ENCODE results near the gene BEST3.
"Not testable (repeated sequence)": the region's sequence is repeated elsewhere in the genome, so short reads cannot be mapped to it uniquely, and the experiment has no call there.

Gene BEST3

GRCh38 chr12:69619050-69619449 lies 80.1 kb downstream of the BEST3 start:
- no peak overlapping the region for H3K4me3 ChIP-seq
- H3K9me3 ChIP-seq (replicated peaks in 1 of 11) = peaks cover 0 to 18% (median 0%) of the 10 kb centered on the region in 11 experiments; a peak in 9 of 22 replicates
- no peak overlapping the region for H3K4me2 ChIP-seq
- no peak overlapping the region for H3K27ac ChIP-seq
- no peaks in the 10 kb centered on the region for H4K20me1 ChIP-seq
- H3K9ac ChIP-seq = no peak overlapping the region
- TF ChIP-seq Cebpa-rat (IDR thresholded peaks at IDR 0.05) = no peak
- H3K27me3 ChIP-seq = no peaks in the 10 kb centered on the region
- no peaks in the 10 kb centered on the region for H3K36me3 ChIP-seq
- H3K4me1 ChIP-seq = peaks cover 0 to 8% (median 7%) of the 10 kb centered on the region in 10 experiments; a peak in 7 of 20 replicates

DNA sequence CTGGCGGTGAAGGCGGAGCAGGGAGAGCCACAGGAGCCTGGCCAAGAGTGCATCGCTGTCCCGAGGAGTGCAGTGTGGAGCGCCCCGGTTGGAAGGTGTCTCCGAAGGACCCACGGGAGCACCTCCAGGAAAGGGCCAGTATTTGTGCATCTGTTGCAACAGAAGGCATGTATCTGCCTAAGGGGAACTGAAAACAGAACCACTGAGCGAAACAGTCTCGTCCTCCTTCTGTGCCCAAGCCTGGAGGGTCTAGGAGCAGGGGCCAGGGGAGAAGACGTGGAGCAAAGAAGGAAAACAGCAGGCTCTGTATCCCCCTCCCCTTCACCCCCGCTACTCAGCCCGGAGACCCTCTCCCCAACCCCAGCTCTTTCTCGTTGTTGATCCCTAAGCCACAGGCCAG lies 83.1 kb downstream of the BEST3 start:
- Histone ChIP-seq H3K4me3 (no peak overlapping the region), H3K9ac (no peak overlapping the region), H3K4me1 (peaks cover 0 to 8% (median 7%) of the 10 kb centered on the region in 10 experiments; a peak in 7 of 20 replicates), H3K4me2 (peak overlapping the region in 8 of 11 experiments; percentile 19 to 48 (median 26); a peak in 13 of 22 replicates), H4K20me1 (no peaks in the 10 kb centered on the region), H3K36me3 (no peaks in the 10 kb centered on the region), H3K27me3 (no peaks in the 10 kb centered on the region), H3K27ac (peak overlapping the region in 3 of 11 experiments; percentile 12 to 19 (median 18); a peak in 4 of 22 replicates), H3K9me3 (replicated peaks in 1 of 11) (peaks cover 0 to 18% (median 0%) of the 10 kb centered on the region in 11 experiments; a peak in 9 of 22 replicates)
- TF ChIP-seq Cebpa-rat (IDR thresholded peaks at IDR 0.05) = no peak

GRCh38 chr12:69613351-69613750 lies 85.8 kb downstream of the BEST3 start:
- H3K4me1 ChIP-seq = peaks cover 0 to 17% (median 14%) of the 10 kb centered on the region in 10 experiments; a peak in 16 of 20 replicates
- no peaks in the 10 kb centered on the region for H3K36me3 ChIP-seq
- no peak overlapping the region for H3K4me2 ChIP-seq
- H3K4me3 ChIP-seq = no peak overlapping the region
- H3K27ac ChIP-seq = no peak overlapping the region
- no peaks in the 10 kb centered on the region for H3K27me3 ChIP-seq
- no peaks in the 10 kb centered on the region for H4K20me1 ChIP-seq
- no peak for TF ChIP-seq Cebpa-rat (IDR thresholded peaks at IDR 0.05)
- H3K9ac ChIP-seq = no peak overlapping the region
- peaks cover 0 to 18% (median 0%) of the 10 kb centered on the region in 11 experiments; a peak in 9 of 22 replicates for H3K9me3 ChIP-seq (replicated peaks in 1 of 11)

DNA sequence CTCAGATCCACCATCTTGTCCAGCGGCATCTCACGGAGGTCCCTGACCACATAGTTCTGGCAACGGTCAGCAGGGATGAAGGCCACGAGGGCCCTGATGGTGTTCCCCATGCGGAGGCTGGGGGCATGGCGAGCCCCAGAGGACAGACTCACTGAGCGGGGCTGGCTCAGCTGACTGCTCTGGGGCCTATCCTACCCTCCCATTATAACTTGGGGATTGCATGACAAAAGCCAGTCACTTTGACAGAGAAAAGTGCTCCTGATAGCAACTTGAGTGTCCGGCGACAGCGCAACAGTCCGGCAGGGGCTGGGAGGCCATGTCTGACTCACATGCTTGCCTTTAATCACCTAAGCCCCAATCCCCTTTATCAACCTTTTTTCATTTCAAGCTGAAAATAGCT lies 88.4 kb downstream of the BEST3 start, which contains the start of gene LRRC10:
Gene LRRC10 (minus strand): TSS at position 179 of the 400 bp plus-strand sequence. CDS start 69 bp downstream, at position 110.
- no peak within 1 kb of the TSS for H3K4me2 ChIP-seq
- no peak for TF ChIP-seq Cebpa-rat (IDR thresholded peaks at IDR 0.05)

DNA sequence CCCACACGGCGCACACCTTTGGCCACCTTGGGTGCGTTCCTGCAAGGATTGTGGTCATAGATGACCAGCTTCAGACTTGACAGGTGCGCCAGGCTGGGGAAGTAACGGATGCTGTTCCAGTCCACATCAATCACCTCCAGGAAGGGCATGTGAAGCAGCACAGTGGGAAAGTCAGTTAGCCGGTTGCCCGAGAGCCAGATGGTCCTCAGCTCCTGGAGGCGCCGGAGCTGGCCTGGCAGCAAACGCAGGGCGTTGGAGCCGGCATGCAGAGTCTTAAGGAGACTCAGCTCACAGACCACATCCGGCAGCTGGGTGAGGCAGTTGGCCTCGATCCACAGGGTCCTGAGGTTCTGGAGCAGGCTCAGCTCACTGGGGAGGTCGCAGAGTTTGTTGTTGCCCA lies 89.0 kb downstream of the BEST3 start:
- no peak overlapping the region for H3K9ac ChIP-seq
- H4K20me1 ChIP-seq = 0 out of 22 replicates have a peak, but pooled peaks cover 0 to under 1% (median 0%) of the 10 kb centered on the region in 11 experiments
- no peak overlapping the region for H3K4me2 ChIP-seq
- no peaks in the 10 kb centered on the region for H3K27me3 ChIP-seq
- no peak for TF ChIP-seq Cebpa-rat (IDR thresholded peaks at IDR 0.05)
- peaks cover 0 to 7% (median 0%) of the 10 kb centered on the region in 11 experiments; a peak in 9 of 22 replicates for H3K9me3 ChIP-seq (replicated peaks in 1 of 11)
- H3K4me3 ChIP-seq = no peak overlapping the region
- peaks cover 0 to 19% (median 15%) of the 10 kb centered on the region in 10 experiments; a peak in 16 of 20 replicates for H3K4me1 ChIP-seq
- no peaks in the 10 kb centered on the region for H3K36me3 ChIP-seq
- H3K27ac ChIP-seq = no peak overlapping the region

More for the DNA sequence above, 88.4 kb downstream of the BEST3 start, which contains the start of gene LRRC10:
- H3K27ac ChIP-seq = no peak within 1 kb of the TSS
- no peaks in the 10 kb centered on the region for H3K36me3 ChIP-seq
- no peaks in the 10 kb centered on the region for H4K20me1 ChIP-seq
- H3K9ac ChIP-seq = no peak within 1 kb of the TSS
- peaks cover under 1 to 19% (median 16%) of the 10 kb centered on the region in 10 experiments; a peak in 16 of 20 replicates for H3K4me1 ChIP-seq
- H3K9me3 ChIP-seq (replicated peaks in 1 of 11) = peaks cover 0 to 13% (median 0%) of the 10 kb centered on the region in 11 experiments; a peak in 9 of 22 replicates
- no peaks in the 10 kb centered on the region for H3K27me3 ChIP-seq
- no peak within 1 kb of the TSS for H3K4me3 ChIP-seq

DNA sequence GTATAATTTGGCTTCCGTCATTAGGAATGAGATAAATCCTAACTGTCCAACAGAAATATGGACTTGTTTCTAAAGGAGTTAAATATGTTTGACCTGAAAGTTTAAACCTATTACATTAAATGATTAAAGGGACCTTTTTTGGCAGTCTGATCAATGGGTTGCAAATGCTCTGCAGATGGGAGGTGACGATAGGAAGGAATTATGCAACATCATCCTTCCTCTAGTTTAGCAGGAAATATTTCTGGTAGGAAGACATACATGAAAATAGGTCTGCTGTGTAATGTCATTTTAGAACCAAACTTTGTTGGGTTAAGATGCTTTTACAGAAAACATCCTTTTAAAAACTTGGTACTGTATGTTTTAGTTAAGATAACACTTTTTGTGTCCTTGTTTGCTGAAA lies 91.0 kb downstream of the BEST3 start:
- peak overlapping the region in 6 of 11 experiments; percentile 7 to 54 (median 28); a peak in 7 of 22 replicates for H3K27ac ChIP-seq
- H3K4me3 ChIP-seq = no peak overlapping the region; a peak in 1 of 20 replicates
- peak overlapping the region in 10 of 11 experiments; percentile 1 to 72 (median 49); a peak in 17 of 22 replicates for H3K4me2 ChIP-seq

DNA sequence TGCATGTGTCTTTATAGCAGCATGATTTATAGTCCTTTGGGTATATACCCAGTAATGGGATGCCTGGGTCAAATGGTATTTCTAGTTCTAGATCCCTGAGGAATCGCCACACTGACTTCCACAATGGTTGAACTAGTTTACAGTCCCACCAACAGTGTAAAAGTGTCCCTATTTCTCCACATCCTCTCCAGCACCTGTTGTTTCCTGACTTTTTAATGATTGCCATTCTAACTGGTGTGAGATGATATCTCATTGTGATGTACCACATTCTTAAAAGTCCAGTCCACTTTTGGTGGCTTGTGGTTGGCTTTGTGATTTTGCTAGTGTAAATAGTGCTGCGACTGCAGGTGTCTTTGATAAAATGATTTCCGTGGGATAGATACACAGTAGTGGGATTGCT lies 94.8 kb downstream of the BEST3 start:
- H4K20me1 ChIP-seq = peaks cover 0 to 37% (median 13%) of the 10 kb centered on the region in 11 experiments; a peak in 15 of 22 replicates
- H3K4me1 ChIP-seq = peaks cover 0 to 19% (median 15%) of the 10 kb centered on the region in 10 experiments; a peak in 16 of 20 replicates
- H3K4me2 ChIP-seq, H3K27ac ChIP-seq, H3K9ac ChIP-seq, H3K4me3 ChIP-seq, H3K27me3 ChIP-seq: not testable (repeated sequence)
- peaks cover 0 to 11% (median 7%) of the 10 kb centered on the region in 11 experiments; a peak in 12 of 22 replicates for H3K9me3 ChIP-seq (replicated peaks in 1 of 11)
- peaks cover 43 to 44% (median 43%) of the 10 kb centered on the region in 11 experiments for H3K36me3 ChIP-seq

More for the DNA sequence above, 91.0 kb downstream of the BEST3 start:
- 0 out of 22 replicates have a peak, but pooled peaks of 1 of the 11 experiments have one; percentile 23 for TF ChIP-seq Cebpa-rat (IDR thresholded peaks at IDR 0.05)
- Histone ChIP-seq H4K20me1 (0 out of 22 replicates have a peak, but pooled peaks cover 0 to 5% (median 0%) of the 10 kb centered on the region in 11 experiments), H3K9me3 (replicated peaks in 1 of 11) (peaks cover 0 to 5% (median 4%) of the 10 kb centered on the region in 11 experiments; a peak in 12 of 22 replicates), H3K36me3 (peaks cover 4 to 5% (median 5%) of the 10 kb centered on the region in 11 experiments), H3K9ac (no peak overlapping the region), H3K4me1 (peaks cover 0 to 19% (median 15%) of the 10 kb centered on the region in 10 experiments; a peak in 16 of 20 replicates), H3K27me3 (no peaks in the 10 kb centered on the region)
